Measurements from ENCODE around the gene GPA33. TPM values are rescaled to one million over a fixed set of nuclear protein-coding genes. Genes with fewer than 3 reads are reported as not detected.

The GPA33 gene
- total RNA-seq, 1 experiment from 2014 or later: 0.36 TPM

GRCh38 chr1:167117225-167117624, 27.0 kb upstream of the GPA33 start:
- DNase-seq (ENCODE audit: low read depth): no peak

- no peak for DNase-seq (ENCODE audit: low read depth)
Measured at GRCh38 chr1:167116174-167116573, 26.0 kb upstream of the GPA33 start.

- no peak for DNase-seq (ENCODE audit: low read depth)
Measured at GRCh38 chr1:167115655-167116054, 25.5 kb upstream of the GPA33 start.

- DNase-seq (ENCODE audit: low read depth): no peak
Measured at GRCh38 chr1:167114725-167115124, 24.5 kb upstream of the GPA33 start.

- no peak for DNase-seq (ENCODE audit: low read depth)
Measured at GRCh38 chr1:167111868-167112709, 21.9 kb upstream of the GPA33 start.

- no peak for DNase-seq (ENCODE audit: low read depth)
Measured at GRCh38 chr1:167110586-167110985, 20.4 kb upstream of the GPA33 start.

- DNase-seq (ENCODE audit: low read depth): peak; percentile 67
Measured at GRCh38 chr1:167109125-167109524, 18.9 kb upstream of the GPA33 start.

- peak; percentile 35 for DNase-seq (ENCODE audit: low read depth)
Measured at GRCh38 chr1:167107456-167107855, 17.3 kb upstream of the GPA33 start.

GRCh38 chr1:167106119-167106461, 15.9 kb upstream of the GPA33 start:
- no peak for DNase-seq (ENCODE audit: low read depth)

GRCh38 chr1:167105271-167106118, 15.3 kb upstream of the GPA33 start:
- DNase-seq (ENCODE audit: low read depth): no peak

- no peak for DNase-seq (ENCODE audit: low read depth)
Measured at GRCh38 chr1:167104256-167104633, 14.1 kb upstream of the GPA33 start.

GRCh38 chr1:167102906-167103573, 12.9 kb upstream of the GPA33 start:
- no peak for DNase-seq (ENCODE audit: low read depth)

GRCh38 chr1:167101754-167102153, 11.6 kb upstream of the GPA33 start:
- DNase-seq (ENCODE audit: low read depth): no peak

- no peak for DNase-seq (ENCODE audit: low read depth)
Measured at GRCh38 chr1:167100730-167101129, 10.6 kb upstream of the GPA33 start.

GRCh38 chr1:167099851-167100250, 9.7 kb upstream of the GPA33 start:
- DNase-seq (ENCODE audit: low read depth): no peak

GRCh38 chr1:167095368-167095767, 5.2 kb upstream of the GPA33 start:
- peak; percentile 90 for DNase-seq (ENCODE audit: low read depth)

GRCh38 chr1:167094690-167095089, 4.5 kb upstream of the GPA33 start:
- peak; percentile 28 for DNase-seq (ENCODE audit: low read depth)

GRCh38 chr1:167093846-167094516, 3.8 kb upstream of the GPA33 start, which contains the start of gene STYXL2:
STYXL2 (plus strand) TSS chr1:167094075; CDS start chr1:167094850, 775 bp downstream.
- DNase-seq (ENCODE audit: low read depth): peak; percentile 57

GRCh38 chr1:167092653-167093052, 2.5 kb upstream of the GPA33 start:
- no peak for DNase-seq (ENCODE audit: low read depth)

- no peak for DNase-seq (ENCODE audit: low read depth)
Measured at GRCh38 chr1:167089939-167090313, 251 bp downstream of the GPA33 start.

GRCh38 chr1:167088746-167089417, 1.3 kb downstream of the GPA33 start:
- no peak for DNase-seq (ENCODE audit: low read depth)

Data from RPMI7951 (cell line).